Measurements from ENCODE around the gene ZC3H4.
"Not testable (repeated sequence)": the region's sequence is repeated elsewhere in the genome, so short reads cannot be mapped to it uniquely, and the experiment has no call there.

The ZC3H4 gene

GRCh38 chr19:47078351-47078750 lies 35.2 kb downstream of the ZC3H4 start:
- not testable (repeated sequence) for DNase-seq

GRCh38 chr19:47075941-47076340 lies 37.6 kb downstream of the ZC3H4 start:
- no peak for DNase-seq

DNA sequence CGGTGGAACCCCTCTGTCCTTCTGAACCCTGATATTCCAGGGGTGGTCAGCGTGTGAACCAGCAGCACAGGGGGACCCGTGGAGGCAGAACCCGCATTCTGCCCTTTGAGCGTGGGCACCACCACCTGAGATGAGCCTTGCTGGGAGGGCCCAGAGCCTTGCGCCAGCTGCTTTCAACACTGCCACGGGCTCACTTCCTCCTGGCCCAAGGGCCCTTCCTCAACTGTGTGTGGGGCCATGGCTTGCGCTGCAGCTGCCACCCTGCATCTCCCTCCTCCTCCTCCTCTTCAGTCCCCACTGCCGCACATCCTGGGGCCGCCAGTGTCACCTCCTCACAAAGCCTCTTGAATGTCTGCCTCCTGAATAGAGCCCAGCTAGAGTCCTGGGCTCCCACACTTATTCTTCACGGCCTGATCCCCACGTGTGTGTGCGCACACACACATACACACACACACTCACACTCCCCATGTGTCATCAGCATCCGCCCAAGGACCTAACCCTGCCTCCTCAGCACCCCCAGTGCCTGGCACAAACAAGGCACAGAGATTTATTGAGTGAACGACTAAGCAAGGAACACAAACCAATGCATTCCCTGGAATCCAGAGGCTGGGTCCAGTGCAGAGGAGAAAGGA lies 38.3 kb downstream of the ZC3H4 start:
- DNase-seq = no peak

- no peak for DNase-seq
Measured at GRCh38 chr19:47074621-47075020, 39.0 kb downstream of the ZC3H4 start.

DNA sequence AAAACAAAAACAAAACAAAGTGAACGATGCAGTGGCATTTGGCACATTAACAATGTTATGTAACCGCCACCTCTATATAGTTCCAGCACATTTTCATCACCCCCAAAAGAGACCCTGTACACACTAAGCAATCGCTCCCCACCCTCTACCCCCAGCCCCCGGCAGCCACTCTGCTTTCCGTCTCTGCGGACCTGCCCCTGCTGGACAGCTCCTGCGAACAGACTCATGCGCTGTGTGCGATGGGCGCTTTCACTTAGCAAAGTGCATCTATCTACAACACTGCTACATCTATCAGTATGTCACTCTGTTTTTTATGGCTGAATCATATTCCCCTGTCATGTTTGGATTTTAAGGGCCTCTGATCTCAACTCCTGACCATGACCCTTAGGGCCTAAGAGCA lies 40.0 kb downstream of the ZC3H4 start:
- DNase-seq = no peak

- no peak for DNase-seq
Measured at GRCh38 chr19:47072323-47072722, 41.3 kb downstream of the ZC3H4 start.

- DNase-seq = no peak
Measured at GRCh38 chr19:47071731-47072130, 41.8 kb downstream of the ZC3H4 start.

DNA sequence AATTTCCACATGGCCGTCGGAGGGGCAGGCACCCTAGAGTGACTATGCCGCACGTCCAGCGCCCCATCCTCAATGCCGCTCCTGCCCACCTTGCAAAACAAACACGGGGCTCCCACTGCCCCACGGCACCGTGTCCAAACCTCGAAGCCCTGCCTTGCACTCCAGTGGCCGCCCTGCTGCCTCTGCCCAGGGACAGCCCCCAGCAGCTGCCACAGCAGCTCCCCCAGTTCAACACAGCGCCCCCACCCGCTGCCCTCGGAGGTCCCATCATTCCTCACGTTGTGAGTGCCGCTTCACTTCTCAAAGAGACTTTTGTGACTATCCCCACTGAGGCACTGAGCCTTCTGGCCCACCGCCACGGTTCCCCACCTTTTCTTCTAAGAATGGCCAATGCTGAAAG lies 42.8 kb downstream of the ZC3H4 start:
- no peak for DNase-seq

GRCh38 chr19:47069795-47070194 lies 43.8 kb downstream of the ZC3H4 start:
- DNase-seq = no peak

GRCh38 chr19:47068876-47069406 lies 44.6 kb downstream of the ZC3H4 start:
- DNase-seq = no peak

GRCh38 chr19:47068246-47068645 lies 45.3 kb downstream of the ZC3H4 start:
- DNase-seq = no peak

GRCh38 chr19:47067215-47067847 lies 46.2 kb downstream of the ZC3H4 start:
- DNase-seq = no peak

DNA sequence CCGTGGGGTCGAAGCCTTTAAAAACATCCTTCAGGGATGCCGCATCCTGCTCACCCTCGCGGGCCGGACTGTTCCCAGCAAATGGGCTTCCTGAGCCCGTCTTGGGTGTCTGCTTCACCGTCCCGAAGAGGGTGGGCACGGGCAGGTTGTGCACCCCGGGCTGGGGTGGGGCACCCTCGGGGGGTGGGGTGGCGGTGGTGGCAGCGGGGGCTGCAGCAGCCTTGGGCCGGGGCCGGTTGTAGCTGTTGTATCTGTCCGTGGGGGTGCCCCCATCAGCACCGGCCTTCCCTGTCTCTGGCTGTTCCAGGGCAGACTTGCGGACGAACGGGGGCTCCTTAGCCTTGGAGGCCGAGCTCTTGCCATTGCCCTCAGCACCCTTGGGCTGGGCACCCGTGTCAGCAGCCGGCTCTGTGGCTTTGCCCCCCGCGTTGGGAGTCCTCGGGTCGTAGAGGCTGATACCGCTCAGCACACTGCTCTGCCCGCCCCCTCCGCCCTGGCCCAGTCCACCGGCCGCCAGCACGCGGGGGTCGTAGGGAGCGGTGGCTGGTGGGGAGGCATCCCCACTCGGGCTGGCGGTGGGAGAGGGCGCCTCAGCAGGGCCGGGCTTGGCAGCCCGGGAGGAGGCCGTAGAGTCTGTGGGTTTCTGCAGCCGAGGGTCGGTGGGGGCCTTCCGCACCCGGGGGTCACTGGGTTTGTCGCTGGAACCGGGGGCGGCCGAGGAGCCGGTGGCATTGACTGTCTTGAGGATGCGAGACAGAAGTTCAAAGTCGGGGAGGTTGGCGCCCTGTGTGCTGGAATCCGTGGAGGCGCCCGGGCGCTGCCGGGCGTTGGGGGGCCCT lies 47.0 kb downstream of the ZC3H4 start:
- no peak for DNase-seq

- DNase-seq = no peak
Measured at GRCh38 chr19:47065242-47065641, 48.3 kb downstream of the ZC3H4 start.

DNA sequence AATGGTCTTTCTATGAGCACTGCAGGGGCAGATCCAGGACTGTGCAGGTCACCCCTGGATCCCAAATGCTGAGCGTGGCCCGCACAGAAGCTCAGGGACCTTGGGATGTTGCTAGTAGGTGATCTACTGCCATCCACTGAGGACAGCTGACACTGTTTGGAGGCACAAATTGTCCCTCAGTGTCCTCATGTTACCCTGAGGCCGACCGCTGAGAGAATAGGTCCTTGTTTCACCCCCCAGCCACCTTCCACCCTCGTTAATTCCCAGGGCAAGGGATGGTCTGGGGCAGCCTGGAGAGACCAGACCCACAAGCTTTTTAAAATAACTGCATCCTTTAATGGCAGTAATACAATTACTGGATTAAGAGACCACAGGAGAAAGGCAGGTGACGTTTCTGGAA lies 49.7 kb downstream of the ZC3H4 start:
- no peak for DNase-seq

GRCh38 chr19:47058621-47059022 lies 55.0 kb downstream of the ZC3H4 start:
- DNase-seq = no peak

GRCh38 chr19:47057328-47057727 lies 56.2 kb downstream of the ZC3H4 start:
- DNase-seq = no peak

- DNase-seq = no peak
Measured at GRCh38 chr19:47056411-47056810, 57.2 kb downstream of the ZC3H4 start.

DNA sequence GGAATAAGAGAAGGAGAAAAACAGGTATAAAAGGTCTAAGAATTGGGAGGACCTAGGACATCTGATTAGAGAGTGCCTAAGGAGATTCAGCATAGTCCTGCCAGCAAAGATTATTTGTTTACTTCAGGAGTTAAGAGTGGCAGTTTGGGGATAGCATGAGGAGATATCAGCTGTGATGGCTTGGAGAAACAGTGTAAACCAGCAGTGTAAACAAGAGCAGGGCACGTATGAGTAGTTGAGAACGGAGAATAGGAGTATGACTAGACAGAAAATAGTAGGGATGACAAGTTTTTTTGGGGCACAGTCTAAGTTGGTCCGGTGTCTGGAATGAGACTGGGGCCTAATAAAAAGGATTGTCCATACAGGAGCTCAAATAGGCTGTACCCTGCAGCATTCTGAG lies 63.0 kb downstream of the ZC3H4 start:
- DNase-seq = not testable (repeated sequence)

GRCh38 chr19:47049307-47049700 lies 64.3 kb downstream of the ZC3H4 start:
- no peak for DNase-seq

GRCh38 chr19:47047763-47048405 lies 65.7 kb downstream of the ZC3H4 start:
- DNase-seq = peak; percentile 42

DNA sequence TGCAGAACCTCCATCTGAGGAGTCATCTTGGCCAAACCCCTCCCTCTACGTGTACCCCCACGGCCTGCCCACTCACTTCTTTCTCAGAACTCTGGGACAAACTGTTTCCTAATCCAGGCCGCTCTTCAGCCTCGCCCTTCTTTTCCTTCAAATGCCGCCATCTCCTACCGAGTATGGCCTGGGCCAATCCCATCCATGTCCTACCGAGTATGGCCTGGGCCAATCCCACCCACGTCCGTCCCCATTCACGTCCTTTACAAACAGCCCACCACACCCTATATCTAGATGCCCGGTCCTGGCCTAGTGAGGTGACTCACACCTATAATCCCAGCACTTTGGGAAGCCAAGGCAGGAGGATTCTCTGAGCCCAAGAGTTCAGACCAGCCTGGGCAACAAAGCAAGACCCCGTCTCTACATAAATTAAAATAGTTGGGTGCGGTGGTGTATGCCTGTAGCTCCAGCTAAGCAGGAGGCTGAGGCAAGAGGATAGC lies 66.3 kb downstream of the ZC3H4 start:
- no peak for DNase-seq

DNA sequence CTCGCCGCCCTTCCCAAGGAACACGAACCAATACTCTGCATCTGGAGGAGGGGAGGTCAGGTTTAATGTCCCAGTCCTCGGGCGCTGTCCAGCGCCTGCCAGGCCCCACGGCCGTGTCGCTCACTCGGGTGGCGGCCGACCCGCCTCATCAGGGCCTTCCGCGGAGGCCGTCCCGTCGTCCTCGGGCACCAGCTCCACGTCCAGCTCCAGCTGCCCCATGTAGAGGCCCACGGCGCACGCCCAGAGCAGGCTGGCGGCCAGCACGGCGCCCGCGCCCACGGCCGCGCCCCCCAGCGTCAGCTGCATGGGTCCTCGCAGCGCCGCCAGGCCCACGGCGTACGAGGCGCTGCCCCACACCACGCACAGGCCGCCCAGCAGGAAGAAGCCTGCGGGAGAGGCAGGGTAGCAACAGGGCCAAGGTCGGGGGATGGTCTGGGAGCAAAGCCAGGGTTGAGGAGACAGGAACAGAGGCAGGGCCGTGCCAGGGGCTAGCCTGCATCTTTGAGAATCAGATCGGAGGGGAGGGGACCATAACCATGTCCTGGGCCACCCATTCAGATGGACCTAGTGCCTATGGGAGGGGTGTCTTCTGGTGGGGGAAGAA lies 67.6 kb downstream of the ZC3H4 start:
- no peak for DNase-seq

Measured in NCI-H1436 treated with DMSO at 0.1 percent for 48 hours (cell line).